Hematopoietic multipotent progenitor cell treated with erythropoietin and hydrocortisone succinate and interleukin-3 and kit ligand, for 6 days (in vitro differentiated cells): ENCODE results near the gene KLF4.
"Not testable (repeated sequence)": the region's sequence is repeated elsewhere in the genome, so short reads cannot be mapped to it uniquely, and the experiment has no call there.

Experiments used
- DNase-seq: peaks from one replicate; pipeline ENCODE4 v3.0.0-alpha.2; 2015

Gene KLF4

DNA sequence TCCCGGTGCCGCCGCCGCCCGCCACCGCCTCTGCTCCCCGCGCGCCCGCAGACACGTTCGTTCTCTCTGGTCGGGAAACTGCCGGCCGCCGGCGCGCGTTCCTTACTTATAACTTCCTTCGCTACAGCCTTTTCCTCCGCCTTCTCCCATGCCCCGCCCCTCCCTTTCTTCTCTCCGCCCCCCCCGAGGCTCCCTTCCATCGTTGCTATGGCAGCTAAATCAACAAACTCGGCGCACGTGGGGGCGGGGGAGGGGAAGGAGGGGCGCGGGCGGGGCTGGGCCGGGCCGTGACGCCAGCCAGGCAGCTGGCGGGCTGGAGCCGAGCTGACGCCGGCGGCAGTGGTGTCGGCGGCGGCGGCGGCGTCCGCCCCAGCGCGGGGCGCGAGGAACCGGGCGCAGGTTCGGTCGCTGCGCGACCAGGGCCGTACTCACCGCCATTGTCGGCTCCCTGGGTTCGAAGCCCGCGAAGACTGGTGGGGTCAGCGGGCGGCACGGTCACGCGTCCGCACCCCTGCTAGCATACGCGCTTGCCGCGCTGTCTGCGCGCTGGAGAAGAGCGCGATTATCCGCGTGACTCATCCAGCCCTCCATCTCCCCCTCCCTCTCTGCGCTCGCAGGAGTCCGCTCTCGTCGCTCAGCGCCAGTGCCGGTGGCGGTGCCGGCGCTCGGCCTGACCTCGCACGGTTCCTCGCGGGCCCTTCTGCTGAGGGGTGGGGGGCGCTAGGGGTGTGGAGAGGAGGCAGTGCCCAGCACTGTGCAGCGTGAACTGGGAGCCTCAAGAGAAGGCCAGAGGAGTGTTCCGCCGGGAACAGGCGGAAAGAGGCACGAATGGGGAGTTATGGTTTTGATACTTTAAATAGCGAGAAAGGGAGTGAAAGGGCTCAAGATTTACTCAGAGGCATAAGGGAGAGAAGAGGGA lies at the start of gene KLF4:
TSS of gene KLF4 (minus strand) at position 83 of the 919 bp plus-strand sequence. CDS start 597 bp downstream, outside the sequence.
- DNase-seq, result peak; percentile 95

DNA sequence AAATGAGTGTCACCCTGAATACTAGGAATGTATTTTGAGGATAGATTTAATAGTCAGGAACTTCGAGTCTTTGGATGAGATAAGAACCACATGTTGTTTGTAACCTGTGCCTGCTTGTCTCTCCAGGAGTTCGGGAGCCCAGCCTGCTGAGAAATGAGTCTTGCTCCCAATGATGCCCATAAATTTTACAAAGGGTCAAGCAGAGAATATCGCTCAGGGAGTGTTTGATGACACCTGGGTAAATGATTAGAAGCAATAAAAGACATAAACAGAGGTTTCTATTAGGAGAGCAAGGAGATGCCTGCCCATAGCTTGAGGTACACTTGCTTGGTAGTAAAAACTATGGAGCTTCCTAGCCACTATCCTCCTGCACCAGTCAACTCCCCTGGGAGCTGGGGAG lies 46.9 kb upstream of the KLF4 start:
- no peak for DNase-seq

DNA sequence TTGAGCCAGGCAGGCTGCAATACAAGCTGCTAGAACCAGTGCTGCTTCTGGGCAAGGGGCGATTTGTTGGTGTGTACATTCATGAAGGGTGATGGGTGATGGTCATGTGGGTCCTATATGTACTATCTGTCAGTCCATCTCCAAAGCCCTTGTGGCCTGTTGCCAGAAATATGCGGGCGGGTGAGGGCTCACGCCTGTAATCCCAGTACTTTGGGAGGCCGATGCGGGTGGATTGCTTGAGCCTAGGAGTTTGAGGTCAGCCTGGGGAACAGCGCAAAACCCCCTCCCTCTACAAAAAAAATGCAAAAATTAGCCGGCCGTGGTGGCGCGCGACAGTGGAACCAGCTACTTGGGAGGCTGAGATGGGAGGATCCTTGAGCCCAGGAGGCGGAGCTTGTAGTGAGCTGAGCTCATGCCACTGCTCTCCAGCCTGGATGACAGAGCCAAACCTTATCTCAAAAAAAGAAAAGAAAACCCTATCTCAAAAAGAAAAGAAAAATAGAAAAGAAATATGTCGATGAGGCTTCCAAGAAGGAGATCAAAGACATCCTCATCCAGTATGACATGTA lies 45.0 kb upstream of the KLF4 start:
- DNase-seq, result no peak

- DNase-seq, result no peak
These were observed 41.1 kb upstream of the KLF4 start for GRCh38 chr9:107530679-107531078.

GRCh38 chr9:107528686-107529085 lies 39.1 kb upstream of the KLF4 start:
- no peak for DNase-seq

DNA sequence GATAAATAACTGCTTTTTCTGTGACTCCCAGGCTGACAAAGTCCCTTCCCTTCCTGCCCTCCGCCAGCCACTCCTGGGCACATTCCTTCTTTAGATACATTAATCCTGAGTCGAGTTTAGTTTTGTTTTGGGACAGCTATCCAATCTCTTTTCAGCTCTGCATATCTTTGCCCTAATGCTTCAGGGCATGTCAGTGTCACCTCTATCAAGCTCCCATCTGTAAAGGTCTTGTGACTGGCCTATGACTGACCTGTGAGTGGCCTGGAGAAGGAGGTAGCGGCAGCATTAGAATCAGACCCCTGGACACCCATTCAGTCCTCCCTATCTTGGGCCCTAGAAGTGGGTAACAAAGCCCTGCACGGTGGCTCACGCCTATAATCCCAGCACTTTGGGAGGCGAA lies 34.0 kb upstream of the KLF4 start:
- DNase-seq, result no peak

DNA sequence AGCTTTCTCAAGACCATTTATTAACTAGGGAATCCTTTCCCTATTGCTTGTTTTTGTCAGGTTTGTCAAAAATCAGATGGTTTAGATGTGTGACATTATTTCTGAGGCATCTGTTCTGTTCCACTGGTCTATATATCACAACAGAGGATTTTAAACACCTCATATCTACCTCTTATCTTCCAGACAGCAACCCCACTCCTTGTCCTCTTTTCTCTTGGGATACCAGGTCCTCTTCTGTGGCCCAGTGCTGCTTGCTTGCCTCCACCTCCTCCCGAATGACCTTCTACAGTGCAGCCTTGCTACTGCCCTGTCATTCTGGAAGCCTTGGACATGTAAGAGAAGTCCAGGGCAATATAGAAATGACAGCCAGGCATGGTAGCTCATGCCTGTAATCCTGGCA lies 30.6 kb upstream of the KLF4 start:
- DNase-seq, result no peak

GRCh38 chr9:107518037-107518807 lies 28.7 kb upstream of the KLF4 start:
- no peak for DNase-seq

GRCh38 chr9:107513464-107514100 lies 24.0 kb upstream of the KLF4 start:
- DNase-seq, result peak; percentile 8

- DNase-seq, result no peak
These were observed 15.3 kb upstream of the KLF4 start for GRCh38 chr9:107504585-107505455.

GRCh38 chr9:107502464-107502863 lies 12.9 kb upstream of the KLF4 start:
- DNase-seq, result no peak

- not testable (repeated sequence) for DNase-seq
These were observed 11.0 kb upstream of the KLF4 start for GRCh38 chr9:107500421-107501200.

GRCh38 chr9:107496976-107497375 lies 7.4 kb upstream of the KLF4 start:
- DNase-seq, result no peak

- DNase-seq, result no peak
These were observed 2.9 kb upstream of the KLF4 start for GRCh38 chr9:107492381-107492970.

GRCh38 chr9:107491081-107492053 lies 1.8 kb upstream of the KLF4 start:
- no peak for DNase-seq

DNA sequence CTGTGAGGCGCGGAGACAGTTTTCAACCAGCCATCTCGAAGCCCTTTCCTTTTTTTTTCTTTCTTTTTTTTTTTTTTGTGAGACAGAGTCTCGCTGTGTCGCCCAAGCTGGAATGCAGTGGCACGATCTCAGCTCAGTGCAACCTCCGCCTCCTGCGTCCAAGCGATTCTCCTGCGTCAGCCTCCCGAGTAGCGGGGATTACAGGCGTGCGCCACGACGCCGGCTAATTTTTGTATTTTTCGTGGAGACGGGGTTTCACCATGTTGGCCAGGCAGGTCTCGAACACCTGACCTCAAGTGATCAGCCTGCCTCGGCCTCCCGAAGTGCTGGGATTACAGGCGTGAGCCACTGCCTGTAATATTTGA lies 1.0 kb upstream of the KLF4 start:
- DNase-seq, result not testable (repeated sequence)

DNA sequence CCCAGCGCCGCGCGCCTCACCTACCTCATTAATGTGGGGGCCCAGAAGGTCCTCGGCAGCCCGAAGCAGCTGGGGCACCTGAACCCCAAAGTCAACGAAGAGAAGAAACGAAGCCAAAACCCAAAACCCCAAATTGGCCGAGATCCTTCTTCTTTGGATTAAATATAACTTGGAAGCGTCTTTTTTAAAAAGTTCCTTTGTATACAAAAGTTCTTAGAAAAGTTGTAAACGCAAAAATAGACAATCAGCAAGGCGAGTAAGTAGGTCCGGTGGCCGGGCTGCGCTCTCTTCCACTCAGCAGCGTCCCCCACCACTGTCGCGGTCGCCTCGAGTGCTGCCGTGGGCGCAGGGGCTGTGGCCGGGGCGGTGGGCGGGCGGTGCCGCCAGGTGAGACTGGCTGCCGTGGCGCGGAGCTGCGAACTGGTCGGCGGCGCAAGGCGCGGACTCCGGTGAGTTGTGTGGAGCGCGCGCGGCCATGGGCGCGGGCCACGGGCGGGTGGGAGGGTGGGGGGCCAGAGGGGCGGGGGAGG lies 360 bp downstream of the KLF4 start:
- DNase-seq, result peak; percentile 24

GRCh38 chr9:107488375-107489143 lies 1.0 kb downstream of the KLF4 start:
- peak; percentile 15 for DNase-seq
